Urothelium cell line (cell line): ENCODE results near the gene SLC2A4RG.
"Not testable (repeated sequence)": the region's sequence is repeated elsewhere in the genome, so short reads cannot be mapped to it uniquely, and the experiment has no call there.

Source experiments
- DNase-seq: peaks from one replicate; pipeline ENCODE4 v3.0.0; 2011; ENCODE audit warnings: low spot score, mixed read lengths
- FAIRE-seq: peaks from 2 replicates; lab custom pipeline; 2011; peaks lifted over from hg19 to GRCh38; lab: Jason Lieb, UNC

The SLC2A4RG gene

GRCh38 chr20:63773571-63774241 is 34.1 kb downstream of the SLC2A4RG start:
- no peak for DNase-seq
- no peak for FAIRE-seq

GRCh38 chr20:63774306-63774705 is 34.7 kb downstream of the SLC2A4RG start:
- no peak for FAIRE-seq
- no peak for DNase-seq

- DNase-seq, result no peak
Observed at GRCh38 chr20:63775096-63775978, 35.8 kb downstream of the SLC2A4RG start.

GRCh38 chr20:63776875-63777274 is 37.3 kb downstream of the SLC2A4RG start:
- DNase-seq, FAIRE-seq: not testable (repeated sequence)

More at GRCh38 chr20:63775096-63775978, 35.8 kb downstream of the SLC2A4RG start:
- no peak for FAIRE-seq

- FAIRE-seq, result no peak
- DNase-seq, result no peak
Observed at GRCh38 chr20:63777614-63778013, 38.0 kb downstream of the SLC2A4RG start.

GRCh38 chr20:63778034-63778752 is 38.6 kb downstream of the SLC2A4RG start:
- no peak for FAIRE-seq
- no peak for DNase-seq

- no peak for DNase-seq
Observed at GRCh38 chr20:63778857-63779256, 39.3 kb downstream of the SLC2A4RG start.

GRCh38 chr20:63781181-63781580 is 41.6 kb downstream of the SLC2A4RG start:
- no peak for FAIRE-seq
- no peak for DNase-seq

More at GRCh38 chr20:63778857-63779256, 39.3 kb downstream of the SLC2A4RG start:
- no peak for FAIRE-seq

- DNase-seq, result no peak
- FAIRE-seq, result no peak
Observed at GRCh38 chr20:63782051-63782471, 42.5 kb downstream of the SLC2A4RG start.

- no peak for FAIRE-seq
Observed at GRCh38 chr20:63782521-63782971, 43.0 kb downstream of the SLC2A4RG start.

GRCh38 chr20:63783970-63784369 is 44.4 kb downstream of the SLC2A4RG start:
- DNase-seq, result no peak
- no peak for FAIRE-seq

More at GRCh38 chr20:63782521-63782971, 43.0 kb downstream of the SLC2A4RG start:
- DNase-seq, result no peak

- no peak for DNase-seq
- no peak for FAIRE-seq
Observed at GRCh38 chr20:63785691-63786131, 46.1 kb downstream of the SLC2A4RG start.

GRCh38 chr20:63787302-63787701 is 47.7 kb downstream of the SLC2A4RG start:
- no peak for FAIRE-seq
- no peak for DNase-seq

GRCh38 chr20:63787749-63788148 is 48.2 kb downstream of the SLC2A4RG start:
- no peak for DNase-seq
- FAIRE-seq, result no peak

- FAIRE-seq, result no peak
- no peak for DNase-seq
Observed at GRCh38 chr20:63789836-63790571, 50.4 kb downstream of the SLC2A4RG start.

GRCh38 chr20:63790572-63791168 is 51.1 kb downstream of the SLC2A4RG start:
- DNase-seq (no peak), FAIRE-seq (no peak)

GRCh38 chr20:63791497-63792156 is 52.1 kb downstream of the SLC2A4RG start:
- no peak for DNase-seq
- FAIRE-seq, result no peak

GRCh38 chr20:63792866-63793265 is 53.3 kb downstream of the SLC2A4RG start:
- FAIRE-seq, result no peak
- no peak for DNase-seq
